Astrocyte of the spinal cord (primary cell): ENCODE data around the gene SMOC1.
A peak's percentile ranks its signal among the peaks of the same experiment; 100 is the strongest.

Experiments used
- DNase-seq: peaks from one replicate; pipeline ENCODE4 v3.0.0; 2011; ENCODE audit warnings: low read depth, low spot score
- H3K4me3 ChIP-seq: 2 replicates; pipeline ENCODE4 v1.5.1; 2011; ENCODE audit warnings: low read depth, mild to moderate bottlenecking, low read length, moderate library complexity
- in situ Hi-C: cut with HindIII; loops from 2 replicates; pipeline ENCODE4 v1.10.0; 2017; ENCODE audit warnings: low sequenced_read_pairs
- TF ChIP-seq, protein P1 (sequence below): IDR thresholded peaks from 2 replicates; pipeline ENCODE4 v1.5.1; 2012; ENCODE audit warnings: low read depth, mild to moderate bottlenecking, low read length, inconsistent platforms

SMOC1 gene

DNA sequence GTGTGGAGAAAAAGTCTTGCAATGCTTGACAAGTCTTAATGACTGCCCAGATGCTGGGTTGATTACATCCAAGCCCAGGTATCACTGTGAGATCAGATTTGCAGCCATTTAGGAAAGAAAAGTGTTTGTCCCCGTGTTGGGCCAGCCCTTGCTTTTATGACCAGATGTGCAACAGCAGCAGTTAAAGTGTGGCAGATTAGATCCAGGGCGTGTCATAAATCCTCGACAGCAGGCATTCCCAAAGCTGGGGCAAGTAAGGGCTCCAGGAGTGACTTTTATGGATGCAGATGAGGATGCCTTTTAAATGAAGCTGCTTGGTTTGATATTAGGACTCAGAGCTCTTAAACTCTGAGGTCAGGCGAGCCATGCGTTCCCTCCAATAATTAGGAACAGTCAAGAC lies 1.7 kb downstream of the SMOC1 start:
- in situ Hi-C loops = no loop called here
- TF ChIP-seq, protein P1, sequence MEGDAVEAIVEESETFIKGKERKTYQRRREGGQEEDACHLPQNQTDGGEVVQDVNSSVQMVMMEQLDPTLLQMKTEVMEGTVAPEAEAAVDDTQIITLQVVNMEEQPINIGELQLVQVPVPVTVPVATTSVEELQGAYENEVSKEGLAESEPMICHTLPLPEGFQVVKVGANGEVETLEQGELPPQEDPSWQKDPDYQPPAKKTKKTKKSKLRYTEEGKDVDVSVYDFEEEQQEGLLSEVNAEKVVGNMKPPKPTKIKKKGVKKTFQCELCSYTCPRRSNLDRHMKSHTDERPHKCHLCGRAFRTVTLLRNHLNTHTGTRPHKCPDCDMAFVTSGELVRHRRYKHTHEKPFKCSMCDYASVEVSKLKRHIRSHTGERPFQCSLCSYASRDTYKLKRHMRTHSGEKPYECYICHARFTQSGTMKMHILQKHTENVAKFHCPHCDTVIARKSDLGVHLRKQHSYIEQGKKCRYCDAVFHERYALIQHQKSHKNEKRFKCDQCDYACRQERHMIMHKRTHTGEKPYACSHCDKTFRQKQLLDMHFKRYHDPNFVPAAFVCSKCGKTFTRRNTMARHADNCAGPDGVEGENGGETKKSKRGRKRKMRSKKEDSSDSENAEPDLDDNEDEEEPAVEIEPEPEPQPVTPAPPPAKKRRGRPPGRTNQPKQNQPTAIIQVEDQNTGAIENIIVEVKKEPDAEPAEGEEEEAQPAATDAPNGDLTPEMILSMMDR = no peak
- DNase-seq = no peak
- peak overlapping the region; percentile 57 for H3K4me3 ChIP-seq

DNA sequence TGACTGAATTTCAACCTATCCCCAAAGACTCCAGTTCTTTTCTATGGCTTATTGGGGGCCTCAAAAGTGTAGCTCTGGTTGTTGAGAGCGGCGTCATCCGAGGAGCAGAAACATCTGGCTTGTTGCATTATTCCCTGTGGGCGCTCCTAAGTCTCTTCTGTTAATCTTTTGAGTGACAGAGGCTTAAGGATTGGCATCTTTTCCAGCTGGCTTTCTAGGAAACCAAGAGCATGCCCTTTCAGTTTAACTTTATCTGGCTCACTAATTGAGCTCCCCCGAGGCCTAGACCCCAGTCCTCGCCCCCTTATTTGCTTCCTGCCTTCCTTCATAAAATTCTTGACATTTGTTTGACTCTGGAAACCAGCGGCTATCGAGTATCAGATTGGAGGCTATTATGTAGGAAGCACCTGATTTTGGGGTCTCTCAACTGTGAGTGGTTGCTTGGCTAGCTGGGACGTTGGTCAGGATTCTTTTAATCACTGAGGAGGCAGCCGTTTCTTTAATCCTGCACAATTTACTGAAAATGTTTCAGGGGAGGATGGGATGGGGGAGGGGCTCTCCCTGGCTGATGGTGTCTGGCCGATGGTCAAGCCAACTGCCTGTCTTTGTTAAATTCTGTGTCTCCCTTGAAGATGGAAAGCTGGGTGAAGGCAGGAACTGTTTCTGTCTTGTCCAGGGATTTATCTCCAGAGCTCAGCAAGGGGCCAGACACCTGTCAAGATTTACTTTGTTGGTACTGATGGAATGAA lies 3.1 kb downstream of the SMOC1 start:
- H3K4me3 ChIP-seq = no peak overlapping the region
- TF ChIP-seq, protein P1 = no peak
- DNase-seq = no peak
- in situ Hi-C loops = no loop called here

GRCh38 chr14:69882915-69883314 lies 3.7 kb downstream of the SMOC1 start:
- DNase-seq = no peak
- in situ Hi-C loops = no loop called here
- TF ChIP-seq, protein P1 = no peak
- H3K4me3 ChIP-seq = no peak overlapping the region

DNA sequence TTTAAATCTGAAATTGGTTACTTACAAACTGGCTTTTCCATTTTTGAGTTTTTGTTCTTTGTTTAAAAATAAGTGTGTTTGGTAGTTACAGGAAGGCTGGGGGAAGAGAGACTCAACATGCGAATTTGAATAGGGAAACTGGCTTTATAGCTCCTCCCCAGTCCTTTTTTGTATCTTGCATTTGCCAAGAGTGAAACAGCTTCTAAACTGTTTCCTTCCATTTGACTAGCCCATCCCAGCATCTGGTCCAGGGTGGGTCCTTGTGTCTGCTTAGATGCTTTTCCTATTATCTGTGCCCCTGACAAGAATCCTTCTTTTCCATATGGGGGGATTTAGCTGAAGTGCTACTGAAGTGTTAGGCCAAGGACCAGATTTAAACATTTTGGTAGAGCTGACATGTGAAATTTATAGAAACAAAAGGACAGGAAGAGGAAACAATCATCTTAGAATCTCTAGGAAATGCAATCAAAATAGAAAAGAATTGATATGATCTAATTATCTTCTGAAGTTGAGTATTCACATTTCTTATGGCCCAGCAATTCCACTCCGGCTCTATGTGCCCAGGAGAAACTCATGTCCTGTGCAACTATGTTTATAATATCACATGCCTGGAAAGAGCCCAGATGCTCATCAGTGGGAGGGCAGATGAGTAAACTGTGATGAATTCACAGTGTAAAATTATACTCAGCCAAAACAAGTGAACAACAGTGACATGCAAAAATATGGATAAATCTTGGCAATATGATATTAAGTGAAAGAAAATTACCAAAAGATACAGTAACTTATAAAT lies 7.4 kb downstream of the SMOC1 start:
- peak; percentile 78 for DNase-seq
- TF ChIP-seq, protein P1 = no peak
- in situ Hi-C loops = no loop called here
- no peak overlapping the region for H3K4me3 ChIP-seq

DNA sequence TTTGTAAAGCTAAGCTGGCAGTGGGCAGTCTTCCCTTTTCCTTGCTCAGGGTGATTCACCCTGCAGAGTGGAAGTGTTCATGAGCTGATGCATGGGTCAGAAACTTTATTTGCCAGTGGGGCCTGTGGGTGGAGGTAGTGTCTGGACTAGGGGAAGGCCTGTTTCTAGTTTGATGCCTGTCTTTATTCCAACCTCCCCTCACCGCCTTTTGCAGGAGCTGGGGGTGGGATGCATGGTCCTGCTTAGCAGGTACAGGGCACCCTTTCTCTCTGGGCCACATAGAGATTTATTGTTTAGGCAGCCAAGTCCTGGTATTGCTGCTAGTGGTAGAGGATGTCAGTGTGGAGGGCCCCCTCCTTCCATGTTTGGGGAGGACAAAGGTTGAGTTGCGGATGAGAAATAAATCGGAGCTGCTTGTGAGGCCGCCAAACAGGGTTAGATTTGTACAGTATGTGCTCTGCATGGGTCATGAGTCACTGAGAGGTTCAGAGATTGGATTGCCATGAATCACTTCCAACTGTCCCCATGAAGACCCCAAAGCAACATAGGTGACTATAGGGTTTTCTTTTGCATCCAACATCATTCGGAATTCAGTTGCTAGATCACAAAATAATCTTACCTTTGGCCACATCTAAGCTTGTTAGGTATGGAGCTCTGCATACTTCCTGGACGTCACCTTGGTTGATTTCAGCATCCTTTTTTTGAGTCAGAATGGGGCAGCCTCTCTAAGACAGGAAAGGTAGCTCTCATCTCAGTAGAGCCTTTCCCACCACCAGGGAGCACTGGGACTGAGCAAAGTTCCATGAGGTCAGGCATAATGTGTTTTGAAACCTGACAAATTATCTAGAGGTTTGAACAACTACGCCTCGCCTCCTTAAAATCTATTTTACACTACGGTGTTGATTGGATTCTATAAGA lies 8.8 kb downstream of the SMOC1 start:
- in situ Hi-C loops = no loop called here

More for the DNA sequence above, 8.8 kb downstream of the SMOC1 start:
- TF ChIP-seq, protein P1 = no peak
- no peak overlapping the region for H3K4me3 ChIP-seq
- peak; percentile 63 for DNase-seq
